HFFc6 (cell line): ENCODE results near the gene STAT4. TPM values are rescaled to one million over a fixed set of nuclear protein-coding genes. Genes with fewer than 3 reads are reported as not detected.

Source experiments
- DNase-seq: peaks from one replicate; pipeline ENCODE4 v3.0.0-alpha.2; 2018
- H3K27ac Mint-ChIP-seq: 2 replicates; pipeline ENCODE4 v1.8.0; 2020; ENCODE audit warnings: mild to moderate bottlenecking, mixed read lengths
- H3K27me3 Mint-ChIP-seq: 2 replicates; pipeline ENCODE4 v1.8.0; 2021; ENCODE audit warnings: mild to moderate bottlenecking, moderate library complexity, mixed read lengths; ENCODE audit not compliant: insufficient read depth
- H3K36me3 Mint-ChIP-seq: 2 replicates; pipeline ENCODE4 v1.8.0; 2021; ENCODE audit warnings: low read depth, mixed read lengths
- H3K4me1 Mint-ChIP-seq: 2 replicates; pipeline ENCODE4 v1.8.0; 2020; ENCODE audit warnings: low read depth, mixed read lengths
- H3K4me3 Mint-ChIP-seq: 2 replicates; pipeline ENCODE4 v1.8.0; 2020; ENCODE audit warnings: mild to moderate bottlenecking, moderate library complexity, mixed read lengths
- H3K9me3 Mint-ChIP-seq: 2 replicates; pipeline ENCODE4 v1.8.0; 2020; ENCODE audit warnings: mild to moderate bottlenecking, mixed read lengths
- CTCF ChIP-seq: fragments of 200-600 bp; sonication (generic); IDR thresholded peaks from 2 replicates; pipeline ENCODE4 v1.5.0; 2021; ENCODE audit warnings: antibody characterized with exemption, mild to moderate bottlenecking
- total RNA-seq, 6 experiments: library from RNA; stranded (reverse); fragmentation: NEBNext Ultra II Directional; extraction: Animal tissue kit (Norgen Biotek cat#: 25700); gene quantifications; 2 replicates in 1 of 6; 3 replicates in 5 of 6; pipeline ENCODE4 v1.2.3, GENCODE V29; 2021

The STAT4 gene
- total RNA-seq, 6 experiments from 2014 or later, result 0.31 to 1.1 (median 0.47) TPM

- Mint-ChIP-seq H3K36me3 (no peaks in the 10 kb centered on the region), H3K4me1 (peaks cover 47% of the 10 kb centered on the region), H3K27ac (no peak overlapping the region), H3K4me3 (no peak overlapping the region), H3K27me3 (no peaks in the 10 kb centered on the region), H3K9me3 (no peaks in the 10 kb centered on the region)
- no peak for DNase-seq
- TF ChIP-seq CTCF, result no peak
These were observed 33.7 kb upstream of the STAT4 start for GRCh38 chr2:191184457-191184856.

GRCh38 chr2:191183516-191183915 lies 32.7 kb upstream of the STAT4 start:
- no peaks in the 10 kb centered on the region for H3K9me3 Mint-ChIP-seq
- peaks cover 47% of the 10 kb centered on the region for H3K4me1 Mint-ChIP-seq
- no peak for DNase-seq

GRCh38 chr2:191183081-191183480 lies 32.3 kb upstream of the STAT4 start:
- Mint-ChIP-seq H3K27me3 (no peaks in the 10 kb centered on the region), H3K4me3 (no peak overlapping the region), H3K9me3 (no peaks in the 10 kb centered on the region), H3K27ac (no peak overlapping the region), H3K4me1 (peaks cover 47% of the 10 kb centered on the region), H3K36me3 (no peaks in the 10 kb centered on the region)
- DNase-seq, result no peak
- TF ChIP-seq CTCF, result no peak

More at GRCh38 chr2:191183516-191183915, 32.7 kb upstream of the STAT4 start:
- Mint-ChIP-seq H3K27ac (no peak overlapping the region), H3K4me3 (no peak overlapping the region), H3K27me3 (no peaks in the 10 kb centered on the region), H3K36me3 (no peaks in the 10 kb centered on the region)
- no peak for TF ChIP-seq CTCF

GRCh38 chr2:191180713-191181112 lies 29.9 kb upstream of the STAT4 start:
- Mint-ChIP-seq H3K36me3 (no peaks in the 10 kb centered on the region), H3K9me3 (no peaks in the 10 kb centered on the region), H3K27me3 (no peaks in the 10 kb centered on the region), H3K4me1 (peaks cover 56% of the 10 kb centered on the region), H3K27ac (peak overlapping the region; percentile 24; the same call in 1 of the 2 replicates), H3K4me3 (no peak overlapping the region)
- DNase-seq, result peak; percentile 28
- no peak for TF ChIP-seq CTCF

- H3K36me3 Mint-ChIP-seq, result no peaks in the 10 kb centered on the region
- no peak overlapping the region for H3K4me3 Mint-ChIP-seq
- DNase-seq, result no peak
- no peaks in the 10 kb centered on the region for H3K9me3 Mint-ChIP-seq
- H3K27me3 Mint-ChIP-seq, result no peaks in the 10 kb centered on the region; the same call in 1 of the 2 replicates
- H3K4me1 Mint-ChIP-seq, result peaks cover 56% of the 10 kb centered on the region
- no peak for TF ChIP-seq CTCF
- peak overlapping the region; percentile 24; the same call in 1 of the 2 replicates for H3K27ac Mint-ChIP-seq
These were observed 29.5 kb upstream of the STAT4 start for GRCh38 chr2:191180276-191180675.
